WTC11 (cell line): Measurements from ENCODE around the gene BRAF.

Experiments used
- CTCF ChIP-seq: fragments of 200-600 bp; IDR thresholded peaks from 2 replicates; pipeline ENCODE4 v1.8.0; 2022; ENCODE audit warnings: antibody characterized with exemption
- FOXJ3 ChIP-seq: sonication (generic); formaldehyde crosslinking; IDR thresholded peaks from 2 replicates; pipeline ENCODE4 v1.9.0; 2021; ENCODE audit warnings: missing genetic modification reagents, mild to moderate bottlenecking, borderline replicate concordance
- NFYB ChIP-seq: sonication (generic); formaldehyde crosslinking; conservative IDR thresholded peaks from 2 replicates; pipeline ENCODE4 v1.8.0; 2022; ENCODE audit warnings: low read depth, missing genetic modification reagents
- TP53 ChIP-seq: sonication (generic); formaldehyde crosslinking; IDR thresholded peaks from 2 replicates; pipeline ENCODE4 v1.8.1; 2023; ENCODE audit warnings: mild to moderate bottlenecking, missing genetic modification reagents
- USF2 ChIP-seq: sonication (generic); formaldehyde crosslinking; IDR thresholded peaks from 2 replicates; pipeline ENCODE4 v1.8.1; 2023; ENCODE audit warnings: mild to moderate bottlenecking, missing genetic modification reagents, moderate library complexity
- ZNF416 ChIP-seq: fragments of 250-450 bp; sonication (Bioruptor Pico); IDR thresholded peaks from 2 replicates; pipeline ENCODE4 v1.9.0; 2021; ENCODE audit warnings: mild to moderate bottlenecking, inconsistent platforms
- TF ChIP-seq, protein P1 (sequence below): fragments of 250-450 bp; sonication (Bioruptor Pico); IDR thresholded peaks from 2 replicates; pipeline ENCODE4 v1.8.0; 2021; ENCODE audit warnings: mild to moderate bottlenecking

DNA sequence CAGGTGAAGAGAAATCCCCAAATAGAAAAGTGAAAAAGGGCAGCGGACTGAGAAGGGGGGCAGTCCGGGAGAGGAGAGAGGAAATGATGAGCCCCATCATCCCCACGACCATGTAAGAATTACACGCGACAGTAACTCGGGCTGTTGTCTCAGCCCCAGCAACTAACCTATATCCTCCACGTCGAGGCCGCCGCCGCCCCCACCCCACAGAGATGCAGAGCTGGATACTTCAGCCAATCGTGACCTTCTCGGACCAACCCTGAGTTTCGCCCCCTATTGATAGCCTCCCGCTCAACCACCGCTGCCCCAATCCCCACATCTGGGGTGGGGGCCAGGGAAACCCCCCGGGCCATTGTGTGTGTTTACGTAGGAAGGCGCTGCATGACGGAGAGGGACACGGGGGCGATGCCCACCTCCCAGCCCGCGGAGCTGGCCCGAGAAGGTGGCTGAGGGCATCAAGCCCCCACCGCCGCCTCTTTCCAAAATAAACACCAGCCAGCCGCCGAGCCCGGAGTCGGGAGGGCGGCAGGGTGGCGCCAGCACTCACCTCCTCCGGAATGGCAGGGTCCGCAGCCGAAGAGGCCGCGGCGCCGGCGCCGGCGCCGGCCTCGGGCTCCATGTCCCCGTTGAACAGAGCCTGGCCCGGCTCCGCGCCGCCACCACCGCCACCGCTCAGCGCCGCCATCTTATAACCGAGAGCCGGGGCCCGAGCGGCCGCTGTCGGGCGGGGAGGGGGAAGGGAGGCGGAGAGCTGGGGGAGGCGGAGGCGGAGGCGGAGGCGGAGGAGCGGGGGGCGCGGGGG is 509 bp downstream of the BRAF start:
- TF ChIP-seq NFYB (no peak), CTCF (no peak), FOXJ3 (CRISPR knock-in tag) (no peak), ZNF416 (CRISPR knock-in tag) (no peak), USF2 (CRISPR knock-in tag) (no peak), TP53 (CRISPR knock-in tag) (no peak)
- TF ChIP-seq, protein P1, sequence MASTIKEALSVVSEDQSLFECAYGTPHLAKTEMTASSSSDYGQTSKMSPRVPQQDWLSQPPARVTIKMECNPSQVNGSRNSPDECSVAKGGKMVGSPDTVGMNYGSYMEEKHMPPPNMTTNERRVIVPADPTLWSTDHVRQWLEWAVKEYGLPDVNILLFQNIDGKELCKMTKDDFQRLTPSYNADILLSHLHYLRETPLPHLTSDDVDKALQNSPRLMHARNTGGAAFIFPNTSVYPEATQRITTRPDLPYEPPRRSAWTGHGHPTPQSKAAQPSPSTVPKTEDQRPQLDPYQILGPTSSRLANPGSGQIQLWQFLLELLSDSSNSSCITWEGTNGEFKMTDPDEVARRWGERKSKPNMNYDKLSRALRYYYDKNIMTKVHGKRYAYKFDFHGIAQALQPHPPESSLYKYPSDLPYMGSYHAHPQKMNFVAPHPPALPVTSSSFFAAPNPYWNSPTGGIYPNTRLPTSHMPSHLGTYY: no peak
